ENCODE results near the gene DENND5A.
"Not testable (repeated sequence)": the region's sequence is repeated elsewhere in the genome, so short reads cannot be mapped to it uniquely, and the experiment has no call there.

Gene DENND5A

GRCh38 chr11:9137293-9138132 is 127.6 kb downstream of the DENND5A start:
- no peak for DNase-seq (ENCODE audit: low read depth)

- no peak for DNase-seq (ENCODE audit: low read depth)
Observed at GRCh38 chr11:9136741-9137140, 128.4 kb downstream of the DENND5A start.

- no peak for DNase-seq (ENCODE audit: low read depth)
Observed at GRCh38 chr11:9133956-9134355, 131.2 kb downstream of the DENND5A start.

- no peak for DNase-seq (ENCODE audit: low read depth)
Observed at GRCh38 chr11:9132203-9132878, 132.8 kb downstream of the DENND5A start.

GRCh38 chr11:9130297-9130696 is 134.9 kb downstream of the DENND5A start:
- no peak for DNase-seq (ENCODE audit: low read depth)

- no peak for DNase-seq (ENCODE audit: low read depth)
Observed at GRCh38 chr11:9126636-9127035, 138.5 kb downstream of the DENND5A start.

GRCh38 chr11:9125185-9125886 is 139.8 kb downstream of the DENND5A start:
- DNase-seq (ENCODE audit: low read depth) = no peak

GRCh38 chr11:9123595-9124304 is 141.4 kb downstream of the DENND5A start:
- DNase-seq (ENCODE audit: low read depth) = no peak

- no peak for DNase-seq (ENCODE audit: low read depth)
Observed at GRCh38 chr11:9121469-9121796, 143.7 kb downstream of the DENND5A start.

GRCh38 chr11:9120664-9121468 is 144.3 kb downstream of the DENND5A start:
- no peak for DNase-seq (ENCODE audit: low read depth)

GRCh38 chr11:9118277-9118676 is 146.9 kb downstream of the DENND5A start:
- no peak for DNase-seq (ENCODE audit: low read depth)

- no peak for DNase-seq (ENCODE audit: low read depth)
Observed at GRCh38 chr11:9112075-9112474, 153.1 kb downstream of the DENND5A start.

GRCh38 chr11:9109858-9110731 is 155.1 kb downstream of the DENND5A start:
- DNase-seq (ENCODE audit: low read depth) = no peak

GRCh38 chr11:9104580-9104979 is 160.6 kb downstream of the DENND5A start:
- no peak for DNase-seq (ENCODE audit: low read depth)

- no peak for DNase-seq (ENCODE audit: low read depth)
Observed at GRCh38 chr11:9103542-9104276, 161.4 kb downstream of the DENND5A start.

- DNase-seq (ENCODE audit: low read depth) = no peak
Observed at GRCh38 chr11:9099617-9100016, 165.5 kb downstream of the DENND5A start.

GRCh38 chr11:9098455-9098854 is 166.7 kb downstream of the DENND5A start:
- not testable (repeated sequence) for DNase-seq (ENCODE audit: low read depth)

- DNase-seq (ENCODE audit: low read depth) = not testable (repeated sequence)
Observed at GRCh38 chr11:9097186-9097943, 167.8 kb downstream of the DENND5A start.

- DNase-seq (ENCODE audit: low read depth) = no peak
Observed at GRCh38 chr11:9096427-9096826, 168.7 kb downstream of the DENND5A start.
